ENCODE measurements around the gene OSM. TPM values are rescaled to one million over a fixed set of nuclear protein-coding genes. Genes with fewer than 3 reads are reported as not detected.

OSM gene
- total RNA-seq, 1 experiment from 2014 or later = not detected

- no TSS peak for BruUV-seq (replicated peaks)
- no peaks in the 10 kb centered on the region for H3K27me3 ChIP-seq (ENCODE audit: control insufficient read depth, insufficient read depth, low read length)
- H3K9me3 ChIP-seq (ENCODE audit: control insufficient read depth, insufficient read depth, low read depth, low read length) = no peaks in the 10 kb centered on the region
- peaks cover 13% of the 10 kb centered on the region for H3K4me1 ChIP-seq (ENCODE audit: control insufficient read depth, insufficient read depth, low read length)
- in situ Hi-C loops (cut with HindIII; ENCODE audit: low pct_unique_long_range_greater_than_20kb, low sequenced_read_pairs) (no loop called here), intact Hi-C loops (cut with micrococcal nuclease; ENCODE audit: unreplicated experiment) (no loop called here)
- POLR2A ChIA-PET = no interaction called here
- H3K36me3 ChIP-seq (ENCODE audit: control insufficient read depth, insufficient read depth, low read length) = no peaks in the 10 kb centered on the region; the same call in 1 of the 2 replicates
- H3K4me3 ChIP-seq (ENCODE audit: low read depth in 2 of 2, low read length in 2 of 2) = no peak overlapping the region
- DNase-seq (ENCODE audit: low read depth, low spot score) = no peak
- TF ChIP-seq TCF7L2 (IDR thresholded peaks at IDR 0.05; ENCODE audit: low read depth, low read length) (no peak), REST (IDR thresholded peaks at IDR 0.05; ENCODE audit: insufficient read depth in 1 of 2, low read depth in 2 of 2, low read length in 1 of 2) (no peak), SIN3A (IDR thresholded peaks at IDR 0.05; ENCODE audit: borderline replicate concordance, insufficient read depth, low read depth, low read length) (no peak), POLR2AphosphoS5 (IDR thresholded peaks at IDR 0.05; ENCODE audit: low read depth, low read length) (no peak)
- TF ChIP-seq, protein P1, sequence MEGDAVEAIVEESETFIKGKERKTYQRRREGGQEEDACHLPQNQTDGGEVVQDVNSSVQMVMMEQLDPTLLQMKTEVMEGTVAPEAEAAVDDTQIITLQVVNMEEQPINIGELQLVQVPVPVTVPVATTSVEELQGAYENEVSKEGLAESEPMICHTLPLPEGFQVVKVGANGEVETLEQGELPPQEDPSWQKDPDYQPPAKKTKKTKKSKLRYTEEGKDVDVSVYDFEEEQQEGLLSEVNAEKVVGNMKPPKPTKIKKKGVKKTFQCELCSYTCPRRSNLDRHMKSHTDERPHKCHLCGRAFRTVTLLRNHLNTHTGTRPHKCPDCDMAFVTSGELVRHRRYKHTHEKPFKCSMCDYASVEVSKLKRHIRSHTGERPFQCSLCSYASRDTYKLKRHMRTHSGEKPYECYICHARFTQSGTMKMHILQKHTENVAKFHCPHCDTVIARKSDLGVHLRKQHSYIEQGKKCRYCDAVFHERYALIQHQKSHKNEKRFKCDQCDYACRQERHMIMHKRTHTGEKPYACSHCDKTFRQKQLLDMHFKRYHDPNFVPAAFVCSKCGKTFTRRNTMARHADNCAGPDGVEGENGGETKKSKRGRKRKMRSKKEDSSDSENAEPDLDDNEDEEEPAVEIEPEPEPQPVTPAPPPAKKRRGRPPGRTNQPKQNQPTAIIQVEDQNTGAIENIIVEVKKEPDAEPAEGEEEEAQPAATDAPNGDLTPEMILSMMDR (IDR thresholded peaks at IDR 0.05) = no peak
- ATAC-seq = no peak
- H3K27ac ChIP-seq (ENCODE audit: low read length) = no peak overlapping the region
- CTCF ChIA-PET = no interaction called here
These were observed 6.0 kb downstream of the OSM start for GRCh38 chr22:30260682-30261081.

DNA sequence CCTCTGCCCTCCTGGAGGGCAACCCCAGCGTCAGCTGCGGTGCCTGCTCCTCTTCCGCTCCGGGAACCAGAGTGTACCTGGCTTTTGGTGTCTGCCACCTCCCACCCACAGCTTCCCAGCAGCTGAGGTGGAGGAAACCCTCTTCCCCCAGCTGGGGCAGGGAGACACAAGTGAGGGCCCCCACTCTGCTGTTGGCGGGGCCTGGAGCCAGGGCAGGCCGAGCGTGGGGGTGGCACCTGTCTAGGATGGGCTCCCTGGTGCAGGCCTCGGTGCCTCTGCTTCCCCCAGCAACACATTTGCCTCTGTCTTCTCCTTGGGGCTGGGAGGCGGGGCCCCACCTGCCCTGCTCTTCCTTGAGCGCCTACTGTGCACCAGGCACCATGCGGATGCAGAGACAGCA is 6.4 kb downstream of the OSM start:
- ATAC-seq (no peak), DNase-seq (ENCODE audit: low read depth, low spot score) (no peak)
- Histone ChIP-seq H3K9me3 (ENCODE audit: control insufficient read depth, insufficient read depth, low read depth, low read length) (no peaks in the 10 kb centered on the region), H3K27me3 (ENCODE audit: control insufficient read depth, insufficient read depth, low read length) (no peaks in the 10 kb centered on the region), H3K27ac (ENCODE audit: low read length) (no peak overlapping the region), H3K4me3 (ENCODE audit: low read depth in 2 of 2, low read length in 2 of 2) (no peak overlapping the region), H3K36me3 (ENCODE audit: control insufficient read depth, insufficient read depth, low read length) (no peaks in the 10 kb centered on the region; the same call in 1 of the 2 replicates), H3K4me1 (ENCODE audit: control insufficient read depth, insufficient read depth, low read length) (peaks cover 14% of the 10 kb centered on the region)
- ChIA-PET CTCF (no interaction called here), POLR2A (interaction anchor here (0.7 kb wide), 1 partner anchor 22 kb away, joined by 3 read pairs; no protein-coding TSS in a partner anchor)
- TF ChIP-seq SIN3A (IDR thresholded peaks at IDR 0.05; ENCODE audit: borderline replicate concordance, insufficient read depth, low read depth, low read length) (no peak), REST (IDR thresholded peaks at IDR 0.05; ENCODE audit: insufficient read depth in 1 of 2, low read depth in 2 of 2, low read length in 1 of 2) (no peak), POLR2AphosphoS5 (IDR thresholded peaks at IDR 0.05; ENCODE audit: low read depth, low read length) (no peak), TCF7L2 (IDR thresholded peaks at IDR 0.05; ENCODE audit: low read depth, low read length) (no peak)
- TF ChIP-seq, protein P1 (IDR thresholded peaks at IDR 0.05) = no peak
- BruUV-seq (replicated peaks) = no TSS peak
- in situ Hi-C loops (cut with HindIII; ENCODE audit: low pct_unique_long_range_greater_than_20kb, low sequenced_read_pairs) = no loop called here
- intact Hi-C loops (cut with micrococcal nuclease; ENCODE audit: unreplicated experiment) = no loop called here
